HCT116 (cell line): ENCODE data around the gene NUDT4B. TPM values are rescaled to one million over a fixed set of nuclear protein-coding genes. Genes with fewer than 3 reads are reported as not detected.
"Not testable (repeated sequence)": the region's sequence is repeated elsewhere in the genome, so short reads cannot be mapped to it uniquely, and the experiment has no call there.

Source experiments
- ATAC-seq: fragments of 200-7000 bp; cut with Tn5 transposase; 2 replicates; pipeline ENCODE4 v1.9.1; 2020; ENCODE audit warnings: mild to moderate bottlenecking, moderate library complexity
- BruUV-seq: library from RNA; stranded (reverse); fragments of 400-500 nt; replicated peaks from 2 replicates; lab custom pipeline; 2021; lab: Mats Ljungman, UMichigan
- CTCF ChIA-PET: fragments of 300-600 bp; sonication (Branson Sonifier 250); formaldehyde crosslinking; loops from one replicate; lab custom pipeline; 2021; ENCODE audit warnings: antibody characterized with exemption; lab: Charles Lee
- POLR2A ChIA-PET: fragments of 300-600, 350-600 bp; sonication (Branson Sonifier 250); formaldehyde crosslinking; loops from one replicate; lab custom pipeline; 2021; ENCODE audit warnings: antibody characterized with exemption; lab: Charles Lee
- RAD21 ChIA-PET, 2 experiments: fragments of 300-600 bp; sonication (Branson Sonifier 250); formaldehyde crosslinking; loops; one replicate each; lab custom pipeline; 2023; ENCODE audit warnings: low total read pairs in 2 of 2; ENCODE audit not compliant: uncharacterized antibody in 2 of 2, unreplicated experiment in 2 of 2, low non-redundant PET in 1 of 2; lab: Charles Lee
- DNase-seq: peaks from one replicate; pipeline ENCODE4 v3.0.0-alpha.2; 2010; ENCODE audit warnings: low read depth, low spot score
- H2AFZ ChIP-seq: fragments of 200-600 bp; shearing (Covaris generic), sonication (generic); 2 replicates; pipeline ENCODE4 v1.6.1; 2017; ENCODE audit warnings: low read depth, mixed run types, mixed read lengths, antibody characterized with exemption, low read length; ENCODE audit not compliant: poor library complexity, severe bottlenecking
- H3K27ac ChIP-seq: 2 replicates; pipeline ENCODE4 v1.5.1; 2012; ENCODE audit warnings: low read depth, low read length
- H3K27me3 ChIP-seq: fragments of 200-600 bp; sonication (generic); 2 replicates; pipeline ENCODE4 v1.6.1; 2016; ENCODE audit warnings: mixed run types, low read length, mixed read lengths; ENCODE audit not compliant: insufficient read depth
- H3K36me3 ChIP-seq, 2 experiments: fragments of 200-500 bp in 1 of 2; fragments of 200-600 bp in 1 of 2; sonication (Bioruptor generic) in 1 of 2; sonication (generic) in 1 of 2; 2 replicates each; pipeline versions ENCODE4 v1.5.1 to v1.6.1; 2014 to 2016; ENCODE audit warnings: low read length in 2 of 2, inconsistent platforms in 1 of 2, mixed read lengths in 1 of 2, mixed run types in 1 of 2; ENCODE audit not compliant: insufficient read depth in 2 of 2, control insufficient read depth in 1 of 2
- H3K4me1 ChIP-seq, 2 experiments: fragments of 200-600 bp in 1 of 2; sonication (generic) in 1 of 2; 2 replicates each; pipeline versions ENCODE4 v1.5.1 to v1.6.1; 2012 to 2017; ENCODE audit warnings: low read length in 2 of 2, inconsistent platforms in 1 of 2, mild to moderate bottlenecking in 1 of 2, mixed read lengths in 1 of 2, mixed run types in 1 of 2, moderate library complexity in 1 of 2; ENCODE audit not compliant: insufficient read depth in 2 of 2, control insufficient read depth in 1 of 2
- H3K4me2 ChIP-seq: fragments of 200-600 bp; sonication (generic); 2 replicates; pipeline ENCODE4 v1.6.1; 2017; ENCODE audit warnings: mixed run types, low read length, mixed read lengths
- H3K4me3 ChIP-seq, 2 experiments: fragments of 200-600 bp in 1 of 2; sonication (generic) in 1 of 2; replicated peaks in 1 of 2; 2 replicates each; pipeline ENCODE4 v1.5.1; 2011 to 2016; ENCODE audit warnings: low read length in 2 of 2, control low read depth in 1 of 2, low read depth in 1 of 2, mild to moderate bottlenecking in 1 of 2, mixed read lengths in 1 of 2, mixed run types in 1 of 2
- H3K79me2 ChIP-seq: fragments of 200-600 bp; sonication (generic); 2 replicates; pipeline ENCODE4 v1.6.1; 2017; ENCODE audit warnings: mild to moderate bottlenecking, mixed run types, low read length, moderate library complexity, mixed read lengths; ENCODE audit not compliant: insufficient read depth
- H3K9ac ChIP-seq: fragments of 200-600 bp; sonication (generic); 2 replicates; pipeline ENCODE4 v1.6.1; 2016; ENCODE audit warnings: low read length, mixed read lengths
- H3K9me2 ChIP-seq: fragments of 200-600 bp; sonication (generic), shearing (Covaris generic); 2 replicates; pipeline ENCODE4 v1.6.1; 2017; ENCODE audit warnings: mixed run types, mild to moderate bottlenecking, moderate library complexity; ENCODE audit not compliant: insufficient read depth
- H3K9me3 ChIP-seq, 2 experiments: fragments of 200-500 bp in 1 of 2; fragments of 200-600 bp in 1 of 2; sonication (Bioruptor generic) in 1 of 2; sonication (generic) in 1 of 2; 2 replicates each; pipeline ENCODE4 v1.6.1; 2014 to 2017; ENCODE audit warnings: low read length in 2 of 2, mixed read lengths in 2 of 2, inconsistent platforms in 1 of 2, low read depth in 1 of 2, mild to moderate bottlenecking in 1 of 2, mixed run types in 1 of 2, moderate library complexity in 1 of 2; ENCODE audit not compliant: control insufficient read depth in 1 of 2, insufficient read depth in 1 of 2
- H4K20me1 ChIP-seq: fragments of 200-600 bp; sonication (generic), shearing (Covaris generic); 2 replicates; pipeline ENCODE4 v1.6.1; 2017; ENCODE audit warnings: mixed run types, mild to moderate bottlenecking, moderate library complexity; ENCODE audit not compliant: insufficient read depth
- intact Hi-C: fragments of 100-400 bp; cut with micrococcal nuclease; formaldehyde crosslinking; loops from 2 replicates; pipeline ENCODE4 v1.10.0; 2022
- total RNA-seq: library from RNA; stranded (reverse); gene quantifications from one replicate; pipeline ENCODE4 v1.2.1, GENCODE V29; 2021; ENCODE audit not compliant: unreplicated experiment

Gene NUDT4B
- total RNA-seq, 1 experiment from 2014 or later = 0.74 TPM

DNA sequence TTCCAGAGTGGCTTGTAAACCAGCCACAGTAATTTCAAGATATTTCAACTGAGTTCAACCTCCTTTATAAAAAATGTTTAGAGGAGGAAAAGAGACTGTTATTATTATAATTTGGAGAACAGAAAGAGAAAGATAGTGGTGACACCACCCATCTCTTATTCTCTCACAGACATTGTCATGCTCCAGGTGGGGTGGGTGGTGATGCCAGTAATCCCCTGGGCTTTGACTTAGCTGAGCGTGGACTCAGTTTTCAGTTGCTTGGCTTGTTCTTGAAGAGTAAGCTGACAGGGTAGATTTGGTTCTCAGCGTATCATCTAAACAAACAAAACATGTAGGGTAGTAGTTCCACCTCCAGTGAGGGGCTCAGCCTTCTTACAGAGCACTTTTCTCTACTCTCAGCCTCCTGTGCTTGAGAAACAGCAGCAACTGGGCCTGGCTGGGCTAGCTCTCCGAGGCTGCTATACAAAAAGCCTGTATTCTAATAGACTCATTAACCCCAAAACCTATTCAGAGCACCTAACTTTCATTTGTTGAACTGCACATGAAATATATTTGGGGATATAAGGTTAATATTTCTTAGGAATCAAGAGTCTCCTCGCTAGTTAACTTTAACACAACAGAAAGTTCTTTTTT, 43.1 kb upstream of the NUDT4B start:
- CTCF ChIA-PET = not testable (repeated sequence)

GRCh38 chr1:148708779-148709333, 39.7 kb upstream of the NUDT4B start:
- H3K79me2 ChIP-seq, H3K36me3 ChIP-seq, CTCF ChIA-PET, RAD21 ChIA-PET, H3K4me3 ChIP-seq, H3K4me1 ChIP-seq, H3K27ac ChIP-seq, H3K9ac ChIP-seq, BruUV-seq, H4K20me1 ChIP-seq, ATAC-seq, H2AFZ ChIP-seq, H3K4me2 ChIP-seq, POLR2A ChIA-PET, H3K27me3 ChIP-seq, intact Hi-C loops, DNase-seq, H3K9me3 ChIP-seq, H3K9me2 ChIP-seq: not testable (repeated sequence)

More for the DNA sequence above, 43.1 kb upstream of the NUDT4B start:
- POLR2A ChIA-PET, H3K79me2 ChIP-seq, H3K9me3 ChIP-seq, H3K36me3 ChIP-seq, ATAC-seq, H3K9me2 ChIP-seq, H3K4me2 ChIP-seq, BruUV-seq, H2AFZ ChIP-seq, H3K4me1 ChIP-seq, H3K27ac ChIP-seq, H3K27me3 ChIP-seq, intact Hi-C loops, DNase-seq, H3K4me3 ChIP-seq, H3K9ac ChIP-seq, RAD21 ChIA-PET, H4K20me1 ChIP-seq: not testable (repeated sequence)

DNA sequence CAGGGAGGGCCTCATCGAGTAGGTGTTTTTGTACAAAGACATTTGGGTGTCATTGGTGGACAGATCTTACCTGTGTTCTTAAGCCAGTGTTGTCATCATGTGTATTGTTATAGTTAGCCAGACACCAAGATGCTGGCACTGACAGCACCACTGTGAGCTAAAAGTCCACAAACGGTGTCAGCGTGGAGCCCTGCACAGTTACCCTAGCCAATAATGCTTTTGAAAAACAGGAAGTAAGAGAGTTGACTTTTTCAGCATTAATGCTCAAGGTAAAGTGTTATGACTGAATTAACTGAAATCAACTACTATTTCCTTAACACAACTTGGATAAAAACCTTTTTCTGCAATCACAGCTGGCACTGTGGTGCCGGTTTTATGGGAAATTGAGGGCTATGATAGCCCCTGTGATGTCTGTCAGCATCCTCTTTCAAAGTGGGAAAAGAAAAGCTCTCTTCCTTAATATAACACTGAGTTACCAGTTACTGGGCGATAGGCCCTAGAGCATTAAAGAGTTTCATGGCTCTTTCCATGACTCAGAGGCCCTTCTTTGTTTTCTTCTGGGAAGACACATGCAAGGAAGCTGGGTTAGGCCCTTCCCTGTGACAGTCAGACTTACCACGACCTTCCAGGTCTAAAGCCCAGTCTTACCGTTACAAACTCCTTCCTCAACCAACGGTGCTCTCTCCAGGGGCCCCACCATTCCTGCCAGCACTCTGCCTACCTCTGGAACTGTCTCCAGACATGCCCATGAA, 37.6 kb upstream of the NUDT4B start:
- DNase-seq, H3K4me1 ChIP-seq, H3K27me3 ChIP-seq, H3K4me2 ChIP-seq, H4K20me1 ChIP-seq, RAD21 ChIA-PET, POLR2A ChIA-PET, CTCF ChIA-PET, H3K9me3 ChIP-seq, H3K79me2 ChIP-seq, H2AFZ ChIP-seq, H3K9ac ChIP-seq, H3K9me2 ChIP-seq, H3K36me3 ChIP-seq, ATAC-seq, BruUV-seq, H3K27ac ChIP-seq, intact Hi-C loops, H3K4me3 ChIP-seq: not testable (repeated sequence)

DNA sequence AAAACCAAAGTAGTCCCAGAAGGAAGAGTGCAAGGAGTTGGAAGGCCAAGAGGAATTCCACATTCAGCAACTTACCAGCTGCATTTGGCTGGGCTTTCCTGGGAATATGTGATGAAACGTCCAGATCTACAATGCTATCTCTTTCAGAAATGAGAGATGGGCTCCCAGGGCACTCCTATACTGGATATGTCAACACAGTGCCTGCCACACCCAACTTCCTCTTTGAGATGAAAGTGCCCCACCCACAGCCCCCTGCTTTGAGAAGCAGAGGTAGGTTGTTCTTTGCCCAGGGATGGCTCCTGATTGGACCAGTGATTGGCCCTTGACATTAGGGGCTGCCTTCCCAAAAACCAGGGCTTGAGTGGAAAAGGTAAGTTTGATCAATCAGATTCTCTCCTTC, 36.2 kb upstream of the NUDT4B start:
- H3K79me2 ChIP-seq, H3K4me2 ChIP-seq, RAD21 ChIA-PET, H3K9me3 ChIP-seq, POLR2A ChIA-PET, H3K9ac ChIP-seq, BruUV-seq, H3K4me3 ChIP-seq, ATAC-seq, CTCF ChIA-PET, H3K9me2 ChIP-seq, H3K27ac ChIP-seq, H2AFZ ChIP-seq, H3K36me3 ChIP-seq, DNase-seq, H3K27me3 ChIP-seq, H4K20me1 ChIP-seq, H3K4me1 ChIP-seq, intact Hi-C loops: not testable (repeated sequence)
